ENCODE measurements around the gene NOS1AP. TPM values are rescaled to one million over a fixed set of nuclear protein-coding genes. Genes with fewer than 3 reads are reported as not detected.

NOS1AP gene
- total RNA-seq, 1 experiment from 2014 or later: 14.7 TPM

GRCh38 chr1:162326559-162326958 lies 257.1 kb downstream of the NOS1AP start:
- ChIA-PET CTCF (no interaction called here), POLR2A (no interaction called here)
- DNase-seq (ENCODE audit: low spot score) (no peak), ATAC-seq (no peak)
- no peaks in the 10 kb centered on the region for H3K4me1 Mint-ChIP-seq
- no peak overlapping the region for H3K4me3 Mint-ChIP-seq
- H3K36me3 Mint-ChIP-seq: no peaks in the 10 kb centered on the region
- H3K27ac Mint-ChIP-seq: no peak overlapping the region
- TF ChIP-seq, protein P1, sequence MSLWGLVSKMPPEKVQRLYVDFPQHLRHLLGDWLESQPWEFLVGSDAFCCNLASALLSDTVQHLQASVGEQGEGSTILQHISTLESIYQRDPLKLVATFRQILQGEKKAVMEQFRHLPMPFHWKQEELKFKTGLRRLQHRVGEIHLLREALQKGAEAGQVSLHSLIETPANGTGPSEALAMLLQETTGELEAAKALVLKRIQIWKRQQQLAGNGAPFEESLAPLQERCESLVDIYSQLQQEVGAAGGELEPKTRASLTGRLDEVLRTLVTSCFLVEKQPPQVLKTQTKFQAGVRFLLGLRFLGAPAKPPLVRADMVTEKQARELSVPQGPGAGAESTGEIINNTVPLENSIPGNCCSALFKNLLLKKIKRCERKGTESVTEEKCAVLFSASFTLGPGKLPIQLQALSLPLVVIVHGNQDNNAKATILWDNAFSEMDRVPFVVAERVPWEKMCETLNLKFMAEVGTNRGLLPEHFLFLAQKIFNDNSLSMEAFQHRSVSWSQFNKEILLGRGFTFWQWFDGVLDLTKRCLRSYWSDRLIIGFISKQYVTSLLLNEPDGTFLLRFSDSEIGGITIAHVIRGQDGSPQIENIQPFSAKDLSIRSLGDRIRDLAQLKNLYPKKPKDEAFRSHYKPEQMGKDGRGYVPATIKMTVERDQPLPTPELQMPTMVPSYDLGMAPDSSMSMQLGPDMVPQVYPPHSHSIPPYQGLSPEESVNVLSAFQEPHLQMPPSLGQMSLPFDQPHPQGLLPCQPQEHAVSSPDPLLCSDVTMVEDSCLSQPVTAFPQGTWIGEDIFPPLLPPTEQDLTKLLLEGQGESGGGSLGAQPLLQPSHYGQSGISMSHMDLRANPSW (CRISPR knock-in tag; conservative IDR thresholded peaks at IDR 0.05; ENCODE audit: low read depth): no peak
- TF ChIP-seq TEAD1 (CRISPR knock-in tag; IDR thresholded peaks at IDR 0.05) (no peak), JUN (CRISPR knock-in tag; IDR thresholded peaks at IDR 0.05) (no peak), E2F4 (CRISPR knock-in tag; IDR thresholded peaks at IDR 0.05; ENCODE audit: borderline replicate concordance, low read depth) (no peak), CBFB (CRISPR knock-in tag; IDR thresholded peaks at IDR 0.05; ENCODE audit: low read depth) (no peak), ZMAT4 (CRISPR knock-in tag; IDR thresholded peaks at IDR 0.05) (no peak), TCF7 (CRISPR knock-in tag; IDR thresholded peaks at IDR 0.05; ENCODE audit: low read depth) (no peak), GTF2I (CRISPR knock-in tag; conservative IDR thresholded peaks at IDR 0.05) (no peak), TP53 (CRISPR knock-in tag; IDR thresholded peaks at IDR 0.05) (no peak), SOX15 (CRISPR knock-in tag; IDR thresholded peaks at IDR 0.05) (no peak), FOXJ3 (CRISPR knock-in tag; IDR thresholded peaks at IDR 0.05; ENCODE audit: borderline replicate concordance) (no peak), HMGA2 (CRISPR knock-in tag; IDR thresholded peaks at IDR 0.05) (no peak), RELA (CRISPR knock-in tag; IDR thresholded peaks at IDR 0.05; ENCODE audit: borderline replicate concordance) (no peak)
- H3K9me3 Mint-ChIP-seq: no peaks in the 10 kb centered on the region
- no peaks in the 10 kb centered on the region for H3K27me3 Mint-ChIP-seq (ENCODE audit: low read depth)

GRCh38 chr1:162327144-162327787 lies 257.8 kb downstream of the NOS1AP start:
- DNase-seq (ENCODE audit: low spot score) (no peak), ATAC-seq (no peak)
- POLR2A ChIA-PET: no interaction called here
- Mint-ChIP-seq H3K27ac (no peak overlapping the region), H3K36me3 (no peaks in the 10 kb centered on the region), H3K4me3 (no peak overlapping the region), H3K9me3 (no peaks in the 10 kb centered on the region), H3K27me3 (ENCODE audit: low read depth) (no peaks in the 10 kb centered on the region), H3K4me1 (no peaks in the 10 kb centered on the region; the same call in 1 of the 2 replicates)
- CTCF ChIA-PET: interaction anchor here (0.8 to 0.9 kb wide), 2 partner anchors 30 to 271 kb away, joined by 3 to 4 read pairs; no protein-coding TSS in a partner anchor
- no peak for TF ChIP-seq FOXP1 (CRISPR knock-in tag; IDR thresholded peaks at IDR 0.05; ENCODE audit: borderline replicate concordance)
- TF ChIP-seq, protein P2, sequence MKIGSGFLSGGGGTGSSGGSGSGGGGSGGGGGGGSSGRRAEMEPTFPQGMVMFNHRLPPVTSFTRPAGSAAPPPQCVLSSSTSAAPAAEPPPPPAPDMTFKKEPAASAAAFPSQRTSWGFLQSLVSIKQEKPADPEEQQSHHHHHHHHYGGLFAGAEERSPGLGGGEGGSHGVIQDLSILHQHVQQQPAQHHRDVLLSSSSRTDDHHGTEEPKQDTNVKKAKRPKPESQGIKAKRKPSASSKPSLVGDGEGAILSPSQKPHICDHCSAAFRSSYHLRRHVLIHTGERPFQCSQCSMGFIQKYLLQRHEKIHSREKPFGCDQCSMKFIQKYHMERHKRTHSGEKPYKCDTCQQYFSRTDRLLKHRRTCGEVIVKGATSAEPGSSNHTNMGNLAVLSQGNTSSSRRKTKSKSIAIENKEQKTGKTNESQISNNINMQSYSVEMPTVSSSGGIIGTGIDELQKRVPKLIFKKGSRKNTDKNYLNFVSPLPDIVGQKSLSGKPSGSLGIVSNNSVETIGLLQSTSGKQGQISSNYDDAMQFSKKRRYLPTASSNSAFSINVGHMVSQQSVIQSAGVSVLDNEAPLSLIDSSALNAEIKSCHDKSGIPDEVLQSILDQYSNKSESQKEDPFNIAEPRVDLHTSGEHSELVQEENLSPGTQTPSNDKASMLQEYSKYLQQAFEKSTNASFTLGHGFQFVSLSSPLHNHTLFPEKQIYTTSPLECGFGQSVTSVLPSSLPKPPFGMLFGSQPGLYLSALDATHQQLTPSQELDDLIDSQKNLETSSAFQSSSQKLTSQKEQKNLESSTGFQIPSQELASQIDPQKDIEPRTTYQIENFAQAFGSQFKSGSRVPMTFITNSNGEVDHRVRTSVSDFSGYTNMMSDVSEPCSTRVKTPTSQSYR (CRISPR knock-in tag; IDR thresholded peaks at IDR 0.05): no peak
- TF ChIP-seq, protein P3, sequence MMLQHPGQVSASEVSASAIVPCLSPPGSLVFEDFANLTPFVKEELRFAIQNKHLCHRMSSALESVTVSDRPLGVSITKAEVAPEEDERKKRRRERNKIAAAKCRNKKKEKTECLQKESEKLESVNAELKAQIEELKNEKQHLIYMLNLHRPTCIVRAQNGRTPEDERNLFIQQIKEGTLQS (CRISPR knock-in tag; conservative IDR thresholded peaks at IDR 0.05): no peak
- TF ChIP-seq USF1 (CRISPR knock-in tag; IDR thresholded peaks at IDR 0.05): no peak
- no peak for TF ChIP-seq ERG (CRISPR knock-in tag; IDR thresholded peaks at IDR 0.05)
- no peak for TF ChIP-seq ESRRA (CRISPR knock-in tag; IDR thresholded peaks at IDR 0.05; ENCODE audit: borderline replicate concordance)
- no peak for TF ChIP-seq FOXK1 (CRISPR knock-in tag; IDR thresholded peaks at IDR 0.05)
- TF ChIP-seq JAZF1 (CRISPR knock-in tag; IDR thresholded peaks at IDR 0.05): no peak
- no peak for TF ChIP-seq NR2C2 (CRISPR knock-in tag; IDR thresholded peaks at IDR 0.05)
- TF ChIP-seq MAX (CRISPR knock-in tag; IDR thresholded peaks at IDR 0.05): no peak

Data from WTC11 (cell line).